GM21360 (cell line): Measurements from ENCODE around the gene MXRA8.
"Not testable (repeated sequence)": the region's sequence is repeated elsewhere in the genome, so short reads cannot be mapped to it uniquely, and the experiment has no call there.

ENCODE experiments used
- ATAC-seq: cut with Tn5 transposase; IDR thresholded peaks from one replicate; pipeline ENCODE4 v1.9.1; 2021; ENCODE audit warnings: mild to moderate bottlenecking, moderate library complexity; ENCODE audit not compliant: unreplicated experiment

MXRA8 gene

GRCh38 chr1:1324524-1325287 is 33.6 kb downstream of the MXRA8 start, which contains the start of the genes CPTP and INTS11:
TSS of gene CPTP (plus strand) at chr1:1324802. CDS start at chr1:1326911, 2,109 bp downstream.
TSS of gene INTS11 (minus strand) at chr1:1324660. CDS start at chr1:1324608, 52 bp downstream.
- ATAC-seq, result peak; percentile 54

- peak; percentile 26 for ATAC-seq
Measured at GRCh38 chr1:1324084-1324523, 34.3 kb downstream of the MXRA8 start.

DNA sequence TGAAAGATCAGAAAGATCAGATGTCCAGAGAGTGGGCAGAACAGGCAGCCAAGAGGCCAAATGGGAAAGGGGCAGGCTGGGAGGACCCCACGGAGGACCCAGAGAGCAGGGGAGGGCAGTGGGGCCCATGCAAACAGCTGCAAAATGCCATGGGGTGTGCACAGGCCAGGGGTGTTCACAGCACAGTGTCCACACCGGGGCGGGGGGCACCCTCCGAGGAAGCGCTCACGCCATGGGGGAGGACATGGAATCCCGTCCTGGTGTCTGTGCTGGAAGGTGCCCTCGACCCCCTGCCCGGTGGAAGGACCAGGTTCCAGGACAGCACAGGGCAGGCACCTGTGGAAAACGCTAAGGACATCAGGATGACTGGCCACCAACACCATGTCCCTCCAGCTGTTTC is 35.4 kb downstream of the MXRA8 start:
- ATAC-seq, result no peak

DNA sequence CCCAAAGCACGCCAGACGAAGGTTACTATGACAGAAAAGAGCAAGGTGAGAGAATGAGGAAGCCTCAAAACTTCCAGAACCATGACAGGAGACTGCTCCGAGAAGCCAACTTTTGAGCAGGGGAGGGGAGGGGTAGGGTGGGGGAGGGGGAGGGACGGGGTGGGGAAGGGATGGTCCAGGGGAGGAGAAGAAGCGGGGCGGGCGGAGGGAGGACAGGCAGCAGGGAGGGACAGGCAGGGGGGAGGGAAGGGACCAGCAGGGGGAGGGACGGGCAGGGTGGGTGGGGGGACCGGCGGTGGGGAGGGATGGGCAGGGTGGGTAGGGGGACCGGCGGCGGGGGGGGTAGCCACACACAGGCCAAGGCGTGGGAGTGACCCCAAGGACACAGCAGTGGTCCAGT is 35.9 kb downstream of the MXRA8 start:
- ATAC-seq, result no peak

GRCh38 chr1:1321477-1321876 is 36.9 kb downstream of the MXRA8 start:
- no peak for ATAC-seq

- no peak for ATAC-seq
Measured at GRCh38 chr1:1320666-1321448, 37.5 kb downstream of the MXRA8 start.

GRCh38 chr1:1319646-1319941 is 38.8 kb downstream of the MXRA8 start:
- no peak for ATAC-seq

GRCh38 chr1:1318777-1319645 is 39.3 kb downstream of the MXRA8 start:
- ATAC-seq, result no peak

DNA sequence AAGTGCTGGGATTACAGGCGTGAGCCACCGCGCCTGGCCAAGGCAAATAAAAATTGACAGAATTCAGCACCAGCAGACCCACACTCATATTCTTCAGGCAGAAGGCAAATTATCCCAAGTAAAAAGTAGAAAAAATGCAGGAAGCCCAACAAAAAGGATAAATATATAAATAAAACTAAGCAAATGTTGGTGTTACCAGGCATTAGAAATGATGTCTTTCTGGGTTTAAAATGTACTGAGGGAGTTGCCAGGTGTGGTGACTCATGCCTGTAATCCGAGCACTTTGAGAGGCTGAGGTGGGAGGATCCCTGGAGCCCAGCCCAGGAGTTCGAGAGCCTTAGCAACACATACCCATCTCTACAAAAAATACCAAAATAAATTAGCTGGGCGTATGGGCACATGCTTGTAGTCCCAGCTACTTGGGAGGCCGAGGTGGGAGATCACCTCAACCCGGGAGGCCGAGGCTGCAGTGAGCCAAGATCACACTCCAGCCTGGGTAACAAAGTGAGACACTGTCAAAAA is 40.2 kb downstream of the MXRA8 start:
- ATAC-seq, result no peak

DNA sequence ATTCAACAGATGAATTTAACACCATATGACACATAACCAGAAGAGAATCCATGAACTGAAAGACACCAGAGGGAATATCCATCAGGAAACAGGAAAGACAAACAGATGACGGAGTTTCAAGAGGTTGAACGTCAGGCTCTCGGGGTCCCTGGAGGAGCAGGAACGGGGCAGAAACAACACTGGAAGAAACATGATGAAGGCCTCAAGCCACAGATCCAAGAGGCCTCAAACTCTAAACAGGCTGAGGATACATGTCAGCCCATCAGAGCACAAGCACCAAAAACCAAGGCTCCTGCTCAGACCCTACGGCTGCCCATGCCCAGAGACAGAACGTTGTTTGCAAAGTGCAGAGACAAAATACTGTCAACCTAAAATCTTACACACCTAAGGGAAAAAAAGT is 40.9 kb downstream of the MXRA8 start:
- ATAC-seq, result no peak

DNA sequence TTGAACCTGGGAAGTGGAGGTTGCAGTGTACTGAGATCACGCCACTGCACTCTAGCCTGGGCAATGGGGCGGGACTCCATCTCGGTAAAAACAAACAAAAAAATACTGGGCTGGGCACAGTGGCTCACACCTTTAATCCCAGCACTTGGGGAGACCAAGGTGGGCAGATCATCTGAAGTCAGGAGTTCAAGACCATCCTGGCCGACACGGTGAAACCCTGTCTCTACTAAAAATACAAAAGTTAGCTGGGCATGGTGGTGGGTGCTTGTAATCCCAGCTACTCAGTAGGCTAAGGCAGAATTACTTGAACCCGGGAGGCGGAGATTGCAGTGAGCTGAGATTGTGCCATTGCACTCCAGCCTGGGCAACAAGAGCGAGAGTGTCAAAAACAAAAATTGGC is 42.2 kb downstream of the MXRA8 start:
- ATAC-seq, result not testable (repeated sequence)

DNA sequence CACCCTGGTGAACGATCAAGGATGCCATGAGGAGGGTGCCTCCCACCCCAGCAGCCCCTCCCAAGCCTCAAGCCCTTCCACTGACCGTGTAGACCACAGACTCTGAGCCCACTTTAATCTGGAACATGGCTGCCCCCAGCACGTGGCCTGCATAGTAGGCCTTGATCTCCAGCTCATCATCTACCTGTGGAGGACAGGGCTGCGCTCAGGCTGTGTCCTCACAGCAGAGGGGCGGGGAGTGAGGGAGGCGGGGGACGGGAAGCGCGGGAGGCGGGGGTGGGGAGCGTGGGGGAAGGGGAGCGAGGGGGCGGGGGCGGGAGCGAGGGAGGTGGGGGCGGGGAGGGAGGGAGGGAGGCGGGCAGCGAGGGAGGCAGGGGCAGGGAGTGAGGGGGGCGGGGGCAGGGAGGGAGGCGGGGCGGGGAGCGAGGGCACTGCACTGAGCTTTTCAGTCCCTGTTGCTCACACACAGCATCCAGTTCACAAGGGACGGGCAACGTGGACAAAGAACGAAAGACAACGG is 42.9 kb downstream of the MXRA8 start:
- no peak for ATAC-seq

- ATAC-seq, result no peak
Measured at GRCh38 chr1:1314678-1315335, 43.5 kb downstream of the MXRA8 start.

DNA sequence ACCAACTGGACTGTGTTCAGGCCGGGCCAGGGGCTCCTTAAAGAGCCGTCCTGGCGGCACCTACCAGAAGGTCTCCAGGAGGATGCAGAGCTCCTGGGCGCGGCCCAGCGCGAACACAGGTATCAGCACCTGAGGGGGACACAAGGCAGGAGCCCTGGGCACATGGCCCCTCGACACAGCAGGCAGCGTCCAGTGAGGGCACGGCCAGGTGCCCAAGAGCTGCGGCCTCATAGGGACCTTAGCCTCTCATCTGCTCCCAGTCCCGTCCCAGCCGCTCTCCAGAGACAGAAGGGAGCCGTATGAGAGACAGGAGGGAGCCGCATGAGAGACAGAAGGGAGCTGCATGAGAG is 44.1 kb downstream of the MXRA8 start:
- ATAC-seq, result no peak

- no peak for ATAC-seq
Measured at GRCh38 chr1:1313500-1314236, 44.7 kb downstream of the MXRA8 start.

GRCh38 chr1:1312450-1313314 is 45.7 kb downstream of the MXRA8 start:
- no peak for ATAC-seq

GRCh38 chr1:1311107-1312104 is 46.9 kb downstream of the MXRA8 start:
- ATAC-seq, result no peak
